Activated CD4-positive, alpha-beta T cell treated with anti-CD3 and anti-CD28 coated beads, Interleukin-2, Interleukin-6, amounts not matched to agents 100 ng/mL and 50 ng/mL, durations not matched to agents 16 hours and 8 hours (primary cell): ENCODE results near the gene NOTUM.

ENCODE experiments used
- DNase-seq: peaks from one replicate; pipeline ENCODE4 v3.0.0-alpha.2; 2020

NOTUM gene

GRCh38 chr17:81976332-81977210 lies 15.6 kb upstream of the NOTUM start:
- DNase-seq = no peak

- DNase-seq = no peak
Observed at GRCh38 chr17:81973432-81973831, 12.4 kb upstream of the NOTUM start.

- DNase-seq = no peak
Observed at GRCh38 chr17:81968850-81969812, 8.1 kb upstream of the NOTUM start.

GRCh38 chr17:81968396-81968745 lies 7.4 kb upstream of the NOTUM start:
- DNase-seq = no peak

GRCh38 chr17:81967533-81968395 lies 6.8 kb upstream of the NOTUM start:
- DNase-seq = peak; percentile 82

GRCh38 chr17:81967244-81967532 lies 6.2 kb upstream of the NOTUM start:
- no peak for DNase-seq

GRCh38 chr17:81966343-81967243 lies 5.6 kb upstream of the NOTUM start:
- no peak for DNase-seq

- DNase-seq = no peak
Observed at GRCh38 chr17:81964081-81964849, 3.3 kb upstream of the NOTUM start.

GRCh38 chr17:81962499-81963441 lies 1.8 kb upstream of the NOTUM start:
- DNase-seq = no peak

- no peak for DNase-seq
Observed at GRCh38 chr17:81961521-81962498, 823 bp upstream of the NOTUM start.

- DNase-seq = no peak
Observed at GRCh38 chr17:81960130-81960958, 643 bp downstream of the NOTUM start.

GRCh38 chr17:81959362-81960129 lies 1.4 kb downstream of the NOTUM start:
- DNase-seq = peak; percentile 75

GRCh38 chr17:81958633-81959342 lies 2.2 kb downstream of the NOTUM start:
- DNase-seq = no peak

GRCh38 chr17:81957691-81958432 lies 3.1 kb downstream of the NOTUM start:
- no peak for DNase-seq
